ENCODE measurements around the gene WDR45. TPM values are rescaled to one million over a fixed set of nuclear protein-coding genes. Genes with fewer than 3 reads are reported as not detected.

The WDR45 gene
- total RNA-seq, 4 donors from 2014 or later: 64.2 to 133 (median 86.9) TPM

- H3K36me3 ChIP-seq: no peaks in the 10 kb centered on the region
- H3K27me3 ChIP-seq: no peaks in the 10 kb centered on the region
- no peak for DNase-seq
- no peaks in the 10 kb centered on the region for H3K9me3 ChIP-seq
- no peak overlapping the region for H3K27ac ChIP-seq
- H3K4me1 ChIP-seq: peaks cover 0 to 4% (median 0%) of the 10 kb centered on the region in 4 donors
- H3K4me3 ChIP-seq: no peak overlapping the region
- TF ChIP-seq, protein P1, sequence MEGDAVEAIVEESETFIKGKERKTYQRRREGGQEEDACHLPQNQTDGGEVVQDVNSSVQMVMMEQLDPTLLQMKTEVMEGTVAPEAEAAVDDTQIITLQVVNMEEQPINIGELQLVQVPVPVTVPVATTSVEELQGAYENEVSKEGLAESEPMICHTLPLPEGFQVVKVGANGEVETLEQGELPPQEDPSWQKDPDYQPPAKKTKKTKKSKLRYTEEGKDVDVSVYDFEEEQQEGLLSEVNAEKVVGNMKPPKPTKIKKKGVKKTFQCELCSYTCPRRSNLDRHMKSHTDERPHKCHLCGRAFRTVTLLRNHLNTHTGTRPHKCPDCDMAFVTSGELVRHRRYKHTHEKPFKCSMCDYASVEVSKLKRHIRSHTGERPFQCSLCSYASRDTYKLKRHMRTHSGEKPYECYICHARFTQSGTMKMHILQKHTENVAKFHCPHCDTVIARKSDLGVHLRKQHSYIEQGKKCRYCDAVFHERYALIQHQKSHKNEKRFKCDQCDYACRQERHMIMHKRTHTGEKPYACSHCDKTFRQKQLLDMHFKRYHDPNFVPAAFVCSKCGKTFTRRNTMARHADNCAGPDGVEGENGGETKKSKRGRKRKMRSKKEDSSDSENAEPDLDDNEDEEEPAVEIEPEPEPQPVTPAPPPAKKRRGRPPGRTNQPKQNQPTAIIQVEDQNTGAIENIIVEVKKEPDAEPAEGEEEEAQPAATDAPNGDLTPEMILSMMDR (IDR thresholded peaks at IDR 0.05): no peak
- TF ChIP-seq POLR2A (IDR thresholded peaks at IDR 0.05): no peak
Measured at GRCh38 chrX:49106296-49106695, 26.6 kb upstream of the WDR45 start.

DNA sequence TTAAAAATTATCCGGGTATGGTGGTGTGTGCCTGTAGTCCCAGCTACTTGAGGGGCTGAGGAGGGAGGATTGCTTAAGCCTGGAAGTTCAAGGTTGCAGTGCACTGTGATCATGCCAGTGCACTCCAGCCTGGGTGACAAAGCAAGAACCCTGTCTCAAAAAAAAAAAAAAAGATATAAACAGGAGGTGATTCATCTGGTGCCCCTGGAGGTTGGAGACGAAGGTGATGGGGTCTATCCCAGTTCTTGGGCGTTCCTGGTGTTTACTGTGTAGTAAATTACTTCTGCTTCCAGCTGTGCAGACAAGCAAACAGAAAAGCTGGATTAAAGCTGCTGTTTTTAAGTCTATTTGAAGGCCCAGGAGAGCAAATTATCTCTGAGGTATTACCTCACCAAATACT lies 23.9 kb upstream of the WDR45 start:
- no peak for DNase-seq
- no peaks in the 10 kb centered on the region for H3K27me3 ChIP-seq
- H3K27ac ChIP-seq: no peak overlapping the region
- H3K4me1 ChIP-seq: peaks cover 0 to 4% (median 0%) of the 10 kb centered on the region in 4 donors
- no peak overlapping the region for H3K4me3 ChIP-seq
- H3K9me3 ChIP-seq: no peaks in the 10 kb centered on the region
- no peaks in the 10 kb centered on the region for H3K36me3 ChIP-seq
- TF ChIP-seq POLR2A (IDR thresholded peaks at IDR 0.05): no peak
- TF ChIP-seq, protein P1 (IDR thresholded peaks at IDR 0.05): no peak

- no peaks in the 10 kb centered on the region for H3K36me3 ChIP-seq
- TF ChIP-seq POLR2A (IDR thresholded peaks at IDR 0.05): no peak
- TF ChIP-seq, protein P1 (IDR thresholded peaks at IDR 0.05): no peak
- no peaks in the 10 kb centered on the region for H3K9me3 ChIP-seq
- H3K4me1 ChIP-seq: peaks cover 0 to 4% (median 0%) of the 10 kb centered on the region in 4 donors
- DNase-seq: no peak
- H3K27me3 ChIP-seq: no peaks in the 10 kb centered on the region
- no peak overlapping the region for H3K4me3 ChIP-seq
- no peak overlapping the region for H3K27ac ChIP-seq
Measured at GRCh38 chrX:49102190-49102589, 22.5 kb upstream of the WDR45 start.

- Histone ChIP-seq H3K9me3 (no peaks in the 10 kb centered on the region), H3K36me3 (no peaks in the 10 kb centered on the region), H3K27me3 (no peaks in the 10 kb centered on the region), H3K4me3 (peak overlapping the region; percentile 47 to 64 (median 56)), H3K27ac (peak overlapping the region; percentile 74 to 86 (median 81)), H3K4me1 (peaks cover 0 to 4% (median 0%) of the 10 kb centered on the region in 4 donors)
- DNase-seq: no peak
- no peak for TF ChIP-seq POLR2A (IDR thresholded peaks at IDR 0.05)
- TF ChIP-seq, protein P1 (IDR thresholded peaks at IDR 0.05): no peak
Measured at GRCh38 chrX:49101629-49101984, 21.9 kb upstream of the WDR45 start.

DNA sequence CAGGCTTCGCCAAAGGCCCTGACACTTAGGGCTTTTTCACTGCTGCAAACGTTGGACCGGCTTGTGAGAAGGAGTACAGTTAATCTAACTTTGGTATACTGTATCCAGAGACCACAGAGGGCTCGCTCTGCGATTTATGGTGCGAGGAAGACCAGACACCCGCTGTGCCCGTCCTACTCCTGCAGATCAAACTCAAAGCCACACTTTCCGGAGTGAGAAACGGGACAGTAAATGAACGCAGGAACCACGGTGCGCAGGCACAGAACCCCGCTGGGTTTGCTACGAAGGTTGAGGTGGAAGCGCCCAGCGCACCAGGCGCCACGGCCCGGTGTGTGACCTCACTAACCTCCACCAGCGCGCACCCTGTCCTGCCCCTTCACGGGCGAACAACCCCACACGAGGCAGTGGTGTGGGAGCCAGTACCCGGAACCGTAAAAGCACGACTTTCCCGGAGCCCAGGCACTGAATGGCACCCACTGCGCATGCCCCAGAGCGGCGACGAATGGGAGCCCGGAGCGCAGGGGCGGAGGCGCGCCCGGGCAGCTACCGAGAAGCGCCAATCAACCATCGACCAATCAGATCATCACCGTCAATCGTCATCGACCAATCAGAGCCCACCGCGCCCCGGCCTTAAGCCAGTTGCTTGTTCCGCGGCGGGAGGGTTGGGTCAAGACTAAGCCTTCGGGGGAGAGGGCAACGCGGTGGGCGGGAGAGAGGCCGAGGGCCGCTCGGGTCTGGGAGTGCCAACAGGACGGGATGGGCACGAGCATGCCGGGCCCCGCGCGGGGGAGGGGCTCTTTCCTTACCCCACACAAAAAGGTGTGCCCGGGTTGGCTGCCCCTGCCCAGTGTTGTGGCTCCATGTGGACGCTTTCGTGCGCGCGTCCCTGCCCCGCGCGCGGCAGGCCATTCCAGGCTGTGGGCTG lies 21.3 kb upstream of the WDR45 start:
- H3K4me3 ChIP-seq: peak overlapping the region; percentile 47 to 64 (median 56)
- no peaks in the 10 kb centered on the region for H3K27me3 ChIP-seq
- no peaks in the 10 kb centered on the region for H3K9me3 ChIP-seq
- TF ChIP-seq, protein P1 (IDR thresholded peaks at IDR 0.05): no peak
- TF ChIP-seq POLR2A (IDR thresholded peaks at IDR 0.05): peak; percentile 54 to 60
- H3K36me3 ChIP-seq: no peaks in the 10 kb centered on the region
- DNase-seq: peak; percentile 87 to 95 (median 92)
- peaks cover 0 to 4% (median 0%) of the 10 kb centered on the region in 4 donors for H3K4me1 ChIP-seq
- H3K27ac ChIP-seq: peak overlapping the region; percentile 74 to 86 (median 81)

All from Peyer's patch (tissue), 4 donors.